GM10248 (cell line): ENCODE results near the gene CDK15.

ENCODE experiments used
- CTCF ChIA-PET: fragments of 300-600 bp; sonication (Branson Sonifier 250); formaldehyde crosslinking; extraction: SDS; loops from one replicate; lab custom pipeline; 2021; ENCODE audit warnings: antibody characterized with exemption; lab: Yijun Ruan, JAX
- POLR2A ChIA-PET: fragments of 350-650 bp; sonication (Branson Sonifier 250); formaldehyde crosslinking; extraction: SDS; loops from one replicate; lab custom pipeline; 2020; ENCODE audit warnings: antibody characterized with exemption; lab: Yijun Ruan, JAX
- DNase-seq: peaks from one replicate; pipeline ENCODE4 v3.0.0; 2012; ENCODE audit errors: extremely low spot score
- CTCF ChIP-seq: IDR thresholded peaks from 2 replicates; pipeline ENCODE4 v1.5.1; 2012; ENCODE audit warnings: mild to moderate bottlenecking, low read depth; ENCODE audit errors: extremely low read depth, missing control alignments, control extremely low read depth

CDK15 gene

DNA sequence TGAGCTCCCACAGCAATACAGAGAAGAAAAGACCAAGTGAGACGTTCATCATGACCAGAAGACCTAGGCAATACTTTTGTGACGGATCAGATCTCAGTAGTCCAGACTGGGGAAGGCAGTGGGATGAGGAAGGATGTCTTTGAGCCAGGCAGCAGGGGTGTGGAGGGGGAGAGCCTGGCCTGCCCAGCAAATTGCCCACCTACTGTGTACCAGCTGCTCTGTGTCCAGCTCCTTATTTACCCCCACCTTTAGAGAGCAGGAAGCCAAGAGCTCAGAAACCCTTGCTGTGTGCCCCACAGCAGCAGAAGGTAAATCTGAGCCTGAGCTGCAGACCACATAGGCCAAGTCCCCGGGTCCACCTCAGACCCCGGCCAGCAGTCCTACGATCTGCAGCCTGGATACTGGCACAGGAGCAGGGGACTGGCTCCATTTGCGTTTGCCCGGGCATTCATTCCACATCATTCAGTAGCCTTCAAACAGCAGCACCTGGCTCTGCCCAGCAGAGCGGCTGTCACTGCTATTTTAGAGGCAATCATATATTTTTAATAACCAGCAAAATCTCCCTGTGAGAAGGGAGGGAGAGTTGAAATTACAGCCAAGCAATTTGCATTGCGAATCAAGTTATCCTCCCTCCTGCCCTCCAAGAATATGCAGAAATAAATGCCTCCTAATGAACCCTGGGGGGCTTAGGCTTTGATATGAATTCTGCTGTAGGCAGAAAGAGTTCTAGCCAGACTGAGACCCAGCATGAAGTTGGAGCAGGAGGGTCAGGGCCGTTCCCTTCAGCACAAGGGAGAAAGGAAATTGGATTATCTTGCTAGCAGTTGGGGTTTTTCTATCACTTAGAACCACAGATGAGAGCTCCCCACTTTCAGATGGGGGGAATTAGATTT is 117.3 kb downstream of the CDK15 start:
- DNase-seq, result no peak
- ChIA-PET POLR2A (no interaction called here), CTCF (no interaction called here)
- TF ChIP-seq CTCF, result no peak

DNA sequence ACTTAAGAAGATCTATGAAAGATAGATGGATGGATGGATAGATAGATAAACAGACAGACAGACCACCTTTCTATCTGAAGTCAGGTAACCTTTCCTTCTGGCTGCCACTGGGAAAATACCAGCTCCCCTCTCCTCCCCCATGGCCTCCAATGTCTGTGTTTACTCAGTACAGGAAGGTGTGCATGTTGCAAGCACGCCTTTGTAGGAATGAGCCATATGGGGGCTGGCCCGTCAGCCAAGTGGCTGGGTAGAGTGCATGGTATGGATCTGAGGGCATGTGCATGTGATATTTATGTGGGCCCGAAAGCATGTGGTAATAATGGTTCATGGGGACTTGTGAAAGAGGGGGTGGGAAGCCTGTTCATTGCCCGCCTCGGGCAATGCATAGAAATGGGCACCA is 118.1 kb downstream of the CDK15 start:
- POLR2A ChIA-PET, result no interaction called here
- TF ChIP-seq CTCF, result no peak
- no peak for DNase-seq
- CTCF ChIA-PET, result no interaction called here

DNA sequence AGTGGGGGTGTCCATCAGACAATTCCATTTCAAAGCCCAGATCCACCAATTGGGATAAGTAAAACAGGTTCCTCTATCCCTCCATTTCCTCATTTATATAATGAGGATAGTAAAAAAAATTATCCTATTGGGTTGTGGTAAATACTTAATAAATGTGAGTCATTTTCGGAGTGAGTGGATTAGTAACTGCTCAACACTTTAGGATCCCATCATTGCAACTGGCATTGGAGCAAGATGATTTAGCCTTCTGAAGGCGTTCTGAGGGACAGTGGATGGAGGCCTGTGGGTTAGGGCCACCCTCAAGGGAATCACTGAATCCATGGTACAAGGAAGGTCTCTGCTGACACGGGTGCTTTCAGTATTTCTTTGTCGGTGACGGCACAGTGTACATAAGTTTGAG is 118.7 kb downstream of the CDK15 start:
- POLR2A ChIA-PET, result no interaction called here
- CTCF ChIA-PET, result no interaction called here
- TF ChIP-seq CTCF, result no peak
- no peak for DNase-seq

- POLR2A ChIA-PET, result no interaction called here
- CTCF ChIA-PET, result interaction anchor here (1.6 kb wide), 1 partner anchor 23 kb away, joined by 3 read pairs; no protein-coding TSS in a partner anchor
Measured at GRCh38 chr2:201926067-201926466, 119.7 kb downstream of the CDK15 start.

DNA sequence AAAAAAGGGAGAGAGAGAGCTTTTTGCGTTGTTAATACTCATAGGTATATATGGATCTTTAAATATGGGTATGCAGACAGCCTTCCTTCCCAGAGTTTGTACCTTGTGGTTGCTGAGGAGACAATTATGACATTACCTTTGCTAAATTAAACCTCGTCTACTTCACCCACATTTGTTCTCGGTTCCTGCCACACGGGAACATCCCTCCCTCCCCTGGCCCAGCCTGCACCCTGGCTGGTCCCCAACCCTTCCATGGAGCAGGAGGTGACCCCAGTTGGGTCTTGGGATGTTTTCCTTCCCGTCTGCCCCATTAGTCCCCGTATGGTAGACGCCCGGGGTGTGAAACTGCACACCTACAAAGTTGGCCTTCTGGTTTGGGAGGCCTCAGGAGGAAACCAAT is 122.0 kb downstream of the CDK15 start:
- POLR2A ChIA-PET, result no interaction called here
- TF ChIP-seq CTCF, result no peak
- CTCF ChIA-PET, result interaction anchor here (1.0 kb wide), 1 partner anchor 14 kb away, joined by 3 read pairs; no protein-coding TSS in a partner anchor
- DNase-seq, result no peak

More at GRCh38 chr2:201926067-201926466, 119.7 kb downstream of the CDK15 start:
- TF ChIP-seq CTCF, result no peak
- DNase-seq, result no peak

- ChIA-PET POLR2A (no interaction called here), CTCF (interaction anchor here (1.0 to 1.3 kb wide), 2 partner anchors 9 to 29 kb away, joined by 3 read pairs; no protein-coding TSS in a partner anchor)
- no peak for DNase-seq
- TF ChIP-seq CTCF, result no peak
Measured at GRCh38 chr2:201929281-201930026, 123.1 kb downstream of the CDK15 start.
